Keratinocyte (primary cell): ENCODE results near the gene SCAF8.

Experiments
- EZH2 ChIP-seq: IDR thresholded peaks from one replicate; pipeline ENCODE4 v1.6.1; 2012; ENCODE audit warnings: inconsistent platforms, mild to moderate bottlenecking, low read length, moderate library complexity
- TF ChIP-seq, protein P1 (sequence below), 3 experiments: IDR thresholded peaks in 1 of 3; conservative IDR thresholded peaks in 1 of 3; optimal IDR thresholded peaks in 1 of 3; 2 replicates in 2 of 3; 3 replicates in 1 of 3; pipeline versions ENCODE3 to v1.5.1; 2011; ENCODE audit warnings: low read length in 3 of 3, mild to moderate bottlenecking in 3 of 3, moderate library complexity in 2 of 3, control low read depth in 1 of 3, inconsistent platforms in 1 of 3; ENCODE audit not compliant: insufficient read depth in 2 of 3; ENCODE audit errors: extremely low read depth in 1 of 3

DNA sequence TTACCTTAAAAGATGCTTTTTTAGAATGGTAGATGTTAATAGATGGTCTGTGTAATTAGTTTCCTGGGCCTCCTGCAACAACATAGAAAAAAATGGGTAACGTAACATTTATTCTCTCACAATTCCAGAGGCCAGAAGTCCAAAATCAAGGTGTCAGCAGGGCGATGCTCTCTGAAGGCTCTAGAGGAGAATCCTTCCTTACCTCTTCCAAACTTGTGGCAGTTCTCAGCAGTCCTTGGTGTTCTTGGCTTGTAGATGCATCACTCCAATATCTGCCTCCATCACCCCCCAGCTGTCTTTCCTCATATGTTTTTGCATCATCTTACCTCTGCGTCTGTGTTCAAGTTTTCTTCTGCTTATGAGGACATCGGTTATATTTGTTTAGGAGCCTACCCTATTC is 107.9 kb downstream of the SCAF8 start:
- TF ChIP-seq, protein P1, sequence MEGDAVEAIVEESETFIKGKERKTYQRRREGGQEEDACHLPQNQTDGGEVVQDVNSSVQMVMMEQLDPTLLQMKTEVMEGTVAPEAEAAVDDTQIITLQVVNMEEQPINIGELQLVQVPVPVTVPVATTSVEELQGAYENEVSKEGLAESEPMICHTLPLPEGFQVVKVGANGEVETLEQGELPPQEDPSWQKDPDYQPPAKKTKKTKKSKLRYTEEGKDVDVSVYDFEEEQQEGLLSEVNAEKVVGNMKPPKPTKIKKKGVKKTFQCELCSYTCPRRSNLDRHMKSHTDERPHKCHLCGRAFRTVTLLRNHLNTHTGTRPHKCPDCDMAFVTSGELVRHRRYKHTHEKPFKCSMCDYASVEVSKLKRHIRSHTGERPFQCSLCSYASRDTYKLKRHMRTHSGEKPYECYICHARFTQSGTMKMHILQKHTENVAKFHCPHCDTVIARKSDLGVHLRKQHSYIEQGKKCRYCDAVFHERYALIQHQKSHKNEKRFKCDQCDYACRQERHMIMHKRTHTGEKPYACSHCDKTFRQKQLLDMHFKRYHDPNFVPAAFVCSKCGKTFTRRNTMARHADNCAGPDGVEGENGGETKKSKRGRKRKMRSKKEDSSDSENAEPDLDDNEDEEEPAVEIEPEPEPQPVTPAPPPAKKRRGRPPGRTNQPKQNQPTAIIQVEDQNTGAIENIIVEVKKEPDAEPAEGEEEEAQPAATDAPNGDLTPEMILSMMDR (optimal IDR thresholded peaks at IDR 0.05 in 1 of 3, IDR thresholded peaks at IDR 0.05 in 1 of 3, conservative IDR thresholded peaks at IDR 0.05 in 1 of 3; ENCODE audit: extremely low read depth in 1 of 3, insufficient read depth in 2 of 3, low read length in 3 of 3), result no peak
- TF ChIP-seq EZH2, result no peak
